Neural cell (in vitro differentiated cells): ENCODE measurements around the gene ZBTB44. TPM values are rescaled to one million over a fixed set of nuclear protein-coding genes. Genes with fewer than 3 reads are reported as not detected.

ENCODE experiments used
- H2AFZ ChIP-seq: fragments of 200-600, 300-800 bp; sonication (generic), shearing (Covaris generic); 2 replicates; pipeline ENCODE4 v1.6.0; 2014; ENCODE audit warnings: low read depth, mild to moderate bottlenecking, antibody characterized with exemption, low read length, moderate library complexity
- H3F3A ChIP-seq: fragments of 200-600 bp; shearing (Covaris generic); 2 replicates; pipeline ENCODE4 v1.6.1; 2016; ENCODE audit warnings: mild to moderate bottlenecking, moderate library complexity, mixed read lengths, antibody characterized with exemption, low read length; ENCODE audit not compliant: insufficient read depth, poor library complexity, severe bottlenecking
- H3K27ac ChIP-seq: fragments of 200-600, 300-800 bp; sonication (generic), shearing (Covaris generic); 2 replicates; pipeline ENCODE4 v1.5.1; 2014; ENCODE audit warnings: mild to moderate bottlenecking, low read length, moderate library complexity
- H3K27me3 ChIP-seq: fragments of 300-800, 200-600 bp; sonication (generic), shearing (Covaris generic); 2 replicates; pipeline ENCODE4 v1.6.0; 2014; ENCODE audit warnings: mild to moderate bottlenecking, low read depth, low read length, moderate library complexity; ENCODE audit not compliant: insufficient read depth
- H3K36me3 ChIP-seq: fragments of 300-800, 200-600 bp; sonication (generic), shearing (Covaris generic); 2 replicates; pipeline ENCODE4 v1.5.1; 2014; ENCODE audit warnings: mild to moderate bottlenecking, antibody characterized with exemption, low read length, moderate library complexity; ENCODE audit not compliant: insufficient read depth
- H3K4me2 ChIP-seq: fragments of 300-800, 200-600 bp; sonication (generic), shearing (Covaris generic); 2 replicates; pipeline ENCODE4 v1.6.0; 2014; ENCODE audit warnings: mild to moderate bottlenecking, low read length
- H3K4me3 ChIP-seq: fragments of 300-800, 200-600 bp; sonication (generic), shearing (Covaris generic); 2 replicates; pipeline ENCODE4 v1.5.1; 2014; ENCODE audit warnings: mild to moderate bottlenecking, low read length, moderate library complexity
- H3K79me2 ChIP-seq: fragments of 200-600 bp; shearing (Covaris generic); replicated peaks from 2 replicates; pipeline ENCODE4 v1.6.0; 2014; ENCODE audit warnings: mild to moderate bottlenecking, low read length, moderate library complexity; ENCODE audit not compliant: insufficient read depth
- H3K9ac ChIP-seq: fragments of 300-800, 200-600 bp; sonication (generic), shearing (Covaris generic); 2 replicates; pipeline ENCODE4 v1.6.1; 2016; ENCODE audit warnings: mild to moderate bottlenecking, low read length, mixed read lengths
- H3K9me2 ChIP-seq: fragments of 200-600 bp; shearing (Covaris generic); 2 replicates; pipeline ENCODE4 v1.6.1; 2016; ENCODE audit warnings: mild to moderate bottlenecking, low read length, mixed read lengths; ENCODE audit not compliant: insufficient read depth
- H3K9me3 ChIP-seq: fragments of 200-600, 300-800 bp; sonication (generic), shearing (Covaris generic); 2 replicates; pipeline ENCODE4 v1.6.1; 2016; ENCODE audit warnings: mild to moderate bottlenecking, mixed run types, low read length, moderate library complexity, mixed read lengths
- H4K20me1 ChIP-seq: fragments of 200-600 bp; shearing (Covaris generic); 2 replicates; pipeline ENCODE4 v1.6.1; 2016; ENCODE audit warnings: mild to moderate bottlenecking, mixed run types; ENCODE audit not compliant: insufficient read depth
- CTCF ChIP-seq: fragments of 450-650 bp; IDR thresholded peaks from 2 replicates; pipeline ENCODE4 v1.5.1; 2014; ENCODE audit warnings: antibody characterized with exemption, mild to moderate bottlenecking, moderate library complexity; ENCODE audit not compliant: poor library complexity, severe bottlenecking
- EP300 ChIP-seq: fragments of 450-650 bp; conservative IDR thresholded peaks from 2 replicates; pipeline ENCODE4 v1.6.1; 2014; ENCODE audit warnings: antibody characterized with exemption, mild to moderate bottlenecking, moderate library complexity; ENCODE audit not compliant: poor library complexity, severe bottlenecking
- EZH2 ChIP-seq: fragments of 200-600, 300-800 bp; shearing (Covaris generic), sonication (generic); IDR thresholded peaks from 2 replicates; pipeline ENCODE4 v1.6.1; 2014; ENCODE audit warnings: antibody characterized with exemption, low read length, borderline replicate concordance, mild to moderate bottlenecking; ENCODE audit not compliant: insufficient read depth, poor library complexity, severe bottlenecking
- MXI1 ChIP-seq: fragments of 450-650 bp; conservative IDR thresholded peaks from 2 replicates; pipeline ENCODE4 v1.6.1; 2014; ENCODE audit warnings: antibody characterized with exemption, mild to moderate bottlenecking; ENCODE audit not compliant: poor library complexity, severe bottlenecking
- POLR2AphosphoS5 ChIP-seq: IDR thresholded peaks from 2 replicates; pipeline ENCODE4 v1.6.1; 2012
- RAD21 ChIP-seq: fragments of 450-650 bp; conservative IDR thresholded peaks from 2 replicates; pipeline ENCODE4 v1.6.1; 2014; ENCODE audit warnings: antibody characterized with exemption, mild to moderate bottlenecking, moderate library complexity
- REST ChIP-seq: IDR thresholded peaks from 2 replicates; pipeline ENCODE4 v1.6.1; 2012; ENCODE audit warnings: borderline replicate concordance
- SMC3 ChIP-seq: fragments of 450-650 bp; conservative IDR thresholded peaks from 2 replicates; pipeline ENCODE4 v1.6.1; 2014; ENCODE audit warnings: antibody characterized with exemption, mild to moderate bottlenecking, moderate library complexity; ENCODE audit not compliant: poor library complexity
- TAF1 ChIP-seq: IDR thresholded peaks from 2 replicates; pipeline ENCODE4 v1.6.1; 2012; ENCODE audit warnings: low read depth
- polyA plus RNA-seq: library from polyadenylated mRNA; depleted of rRNA; stranded (reverse); fragments of >200 nt; gene quantifications from 2 replicates; pipeline ENCODE4 v1.2.3, GENCODE V29; 2014

Gene ZBTB44
- polyA plus RNA-seq, 1 donor from 2014 or later, result 23.3 TPM

- Histone ChIP-seq H3K4me3 (no peak overlapping the region), H3K9ac (no peak overlapping the region), H3K9me2 (no peaks in the 10 kb centered on the region), H3K27me3 (no peaks in the 10 kb centered on the region), H3K79me2 (no peaks in the 10 kb centered on the region), H3K9me3 (no peaks in the 10 kb centered on the region), H3K36me3 (no peaks in the 10 kb centered on the region), H3K4me2 (no peak overlapping the region), H4K20me1 (no peaks in the 10 kb centered on the region), H2AFZ (no peak overlapping the region), H3K27ac (no peak overlapping the region), H3F3A (no peaks in the 10 kb centered on the region)
- no peak for TF ChIP-seq POLR2AphosphoS5
- TF ChIP-seq REST, result no peak
- TF ChIP-seq TAF1, result no peak
- no peak for TF ChIP-seq SMC3
- TF ChIP-seq RAD21, result no peak
- no peak for TF ChIP-seq EP300
- no peak for TF ChIP-seq EZH2
- no peak for TF ChIP-seq CTCF
- TF ChIP-seq MXI1, result no peak
These were observed 105.4 kb downstream of the ZBTB44 start for GRCh38 chr11:130209128-130209932.

GRCh38 chr11:130208241-130209127, 106.2 kb downstream of the ZBTB44 start:
- Histone ChIP-seq H3K9me3 (no peaks in the 10 kb centered on the region), H4K20me1 (no peaks in the 10 kb centered on the region), H3K4me3 (no peak overlapping the region), H3K27ac (no peak overlapping the region), H3K4me2 (no peak overlapping the region), H3F3A (no peaks in the 10 kb centered on the region), H3K79me2 (no peaks in the 10 kb centered on the region), H2AFZ (no peak overlapping the region), H3K9me2 (no peaks in the 10 kb centered on the region), H3K36me3 (no peaks in the 10 kb centered on the region), H3K9ac (no peak overlapping the region), H3K27me3 (no peaks in the 10 kb centered on the region)
- no peak for TF ChIP-seq TAF1
- no peak for TF ChIP-seq EP300
- TF ChIP-seq EZH2, result no peak
